Sigmoid colon (tissue), 4 donors: ENCODE results near the gene XRCC6.

Experiments used
- CTCF ChIP-seq, 4 experiments: fragments of 450-650 bp in 3 of 4; fragments of 200-600 bp in 1 of 4; IDR thresholded peaks; one replicate each; pipeline ENCODE4 v1.5.1; 2016 to 2019; ENCODE audit warnings: antibody characterized with exemption in 4 of 4, mild to moderate bottlenecking in 3 of 4, moderate library complexity in 2 of 4
- EP300 ChIP-seq, 4 donors: sonication (generic); formaldehyde crosslinking; IDR thresholded peaks; one replicate each; pipeline ENCODE4 v1.6.1; 2017; ENCODE audit warnings: antibody characterized with exemption in 4 of 4

GRCh38 chr22:41676134-41676533 lies 55.0 kb downstream of the XRCC6 start:
- TF ChIP-seq EP300 (IDR thresholded peaks at IDR 0.05) (no peak), CTCF (IDR thresholded peaks at IDR 0.05) (no peak)
